GM18517 (cell line): ENCODE data around the gene ROBO4.

Experiments used
- ATAC-seq: cut with Tn5 transposase; IDR thresholded peaks from one replicate; pipeline ENCODE4 v1.9.1; 2021; ENCODE audit warnings: mild to moderate bottlenecking, moderate library complexity; ENCODE audit not compliant: unreplicated experiment

The ROBO4 gene

GRCh38 chr11:124844664-124845079, 53.0 kb downstream of the ROBO4 start:
- ATAC-seq: no peak

GRCh38 chr11:124843616-124843910, 54.1 kb downstream of the ROBO4 start:
- ATAC-seq: no peak

- ATAC-seq: no peak
Observed at GRCh38 chr11:124842305-124842704, 55.4 kb downstream of the ROBO4 start.

- no peak for ATAC-seq
Observed at GRCh38 chr11:124841840-124842239, 55.8 kb downstream of the ROBO4 start.

- no peak for ATAC-seq
Observed at GRCh38 chr11:124841201-124841600, 56.5 kb downstream of the ROBO4 start.

- no peak for ATAC-seq
Observed at GRCh38 chr11:124840666-124841065, 57.0 kb downstream of the ROBO4 start.

GRCh38 chr11:124839972-124840621, 57.6 kb downstream of the ROBO4 start:
- ATAC-seq: no peak

- ATAC-seq: no peak
Observed at GRCh38 chr11:124839128-124839971, 58.3 kb downstream of the ROBO4 start.

- no peak for ATAC-seq
Observed at GRCh38 chr11:124838805-124839127, 58.9 kb downstream of the ROBO4 start.

- ATAC-seq: no peak
Observed at GRCh38 chr11:124837491-124837856, 60.2 kb downstream of the ROBO4 start.

GRCh38 chr11:124835918-124836317, 61.7 kb downstream of the ROBO4 start:
- ATAC-seq: no peak

- no peak for ATAC-seq
Observed at GRCh38 chr11:124834526-124835180, 63.0 kb downstream of the ROBO4 start.
